ENCODE results near the gene SYNCRIP. TPM values are rescaled to one million over a fixed set of nuclear protein-coding genes. Genes with fewer than 3 reads are reported as not detected.
A peak's percentile ranks its signal among the peaks of the same experiment; 100 is the strongest.

SYNCRIP gene
- total RNA-seq, 5 donors from 2014 or later (not counting 1 experiment from before 2014, with no cell fraction given), result 73.5 to 85.1 (median 80.5) TPM

DNA sequence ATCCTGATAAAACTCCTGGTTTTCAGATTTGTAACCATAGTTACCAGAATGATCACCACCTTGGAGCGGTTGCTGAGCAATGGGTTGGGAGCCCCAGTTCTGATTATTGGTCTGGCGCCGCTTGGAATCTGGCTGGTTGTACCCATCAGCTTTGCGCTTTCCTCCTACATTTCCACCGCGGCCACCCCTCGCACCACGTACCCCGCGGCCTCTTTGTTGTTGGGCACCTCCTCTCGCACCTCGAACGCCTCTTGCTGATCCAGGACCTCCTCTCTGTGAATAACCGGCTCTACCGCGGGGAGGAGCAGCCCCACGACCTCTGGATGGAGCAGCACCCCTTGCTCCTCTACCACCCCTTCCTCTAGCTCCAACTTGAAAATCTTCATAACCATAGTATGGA lies 27.9 kb downstream of the SYNCRIP start:
- H3K4me1 ChIP-seq (ENCODE audit: control insufficient read depth in 1 of 2, extremely low read depth in 1 of 2, insufficient read depth in 2 of 2, low read length in 2 of 2), result no peaks in the 10 kb centered on the region
- H3K27ac Mint-ChIP-seq, result no peak overlapping the region
- no peaks in the 10 kb centered on the region for H3K9me3 Mint-ChIP-seq
- no peaks in the 10 kb centered on the region for H3K27me3 ChIP-seq (replicated peaks in 1 of 2; ENCODE audit: control insufficient read depth in 2 of 2, extremely low read depth in 1 of 2, insufficient read depth in 2 of 2, low read length in 1 of 2)
- POLR2A ChIA-PET, result no interaction called here
- no peaks in the 10 kb centered on the region for H3K27me3 Mint-ChIP-seq
- H3K4me3 ChIP-seq (ENCODE audit: control insufficient read depth in 1 of 2, extremely low read depth in 1 of 2, low read length in 1 of 2), result no peak overlapping the region
- no peak overlapping the region for H3K4me3 Mint-ChIP-seq
- peaks cover 7 to 16% (median 15%) of the 10 kb centered on the region in 3 donors for H3K4me1 Mint-ChIP-seq
- peaks cover 5 to 88% of the 10 kb centered on the region in 2 donors for H3K36me3 ChIP-seq (ENCODE audit: control insufficient read depth in 2 of 2, extremely low read depth in 1 of 2, insufficient read depth in 1 of 2, low read length in 1 of 2)
- 98% methylated on average over 14 of the region's 17 CpGs for WGBS (ENCODE audit: insufficient coverage)
- CTCF ChIA-PET, result no interaction called here
- H3K27ac ChIP-seq (ENCODE audit: low read length), result no peak overlapping the region
- DNase-seq, result no peak
- peaks cover 49% of the 10 kb centered on the region for H3K36me3 Mint-ChIP-seq
- H3K9me3 ChIP-seq, result no peaks in the 10 kb centered on the region
- ATAC-seq (replicated peaks in 1 of 4), result no peak

DNA sequence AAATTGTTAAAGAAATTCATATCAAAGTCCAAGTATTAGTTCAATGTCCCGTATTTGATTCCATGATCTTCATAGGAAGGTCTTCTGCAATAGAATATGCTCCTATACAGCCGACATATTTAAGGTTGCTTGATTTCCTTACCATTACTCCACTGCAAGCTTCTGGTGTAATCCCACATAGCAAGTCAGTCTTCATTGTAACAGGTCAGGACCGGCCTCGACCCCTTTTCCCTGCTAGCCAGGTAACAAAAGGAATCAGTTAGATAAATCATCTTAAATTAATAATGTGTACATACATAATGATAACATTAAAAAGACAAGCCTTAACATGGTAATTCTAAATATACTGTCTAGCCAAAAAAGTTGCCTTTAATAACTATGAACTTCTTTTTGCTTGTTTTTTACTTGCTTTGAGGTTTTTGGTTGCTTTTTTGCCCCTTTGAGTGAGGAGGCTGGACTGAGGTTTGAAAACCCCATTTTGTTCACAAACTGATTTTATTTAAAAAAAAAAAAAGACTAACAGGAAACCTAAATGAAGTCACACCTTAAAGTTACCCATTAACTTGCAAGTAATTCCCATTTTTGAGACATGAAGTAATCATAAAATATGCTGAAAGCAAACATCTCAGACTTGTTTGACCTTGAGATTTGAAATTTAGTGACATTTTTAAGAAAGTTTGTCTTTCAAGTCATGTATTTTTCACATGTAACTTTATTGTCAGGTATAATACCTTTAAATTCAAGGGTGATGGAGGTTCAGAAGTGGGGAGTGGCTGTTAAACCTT lies 29.8 kb downstream of the SYNCRIP start:
- H3K4me3 ChIP-seq (ENCODE audit: control insufficient read depth in 1 of 2, extremely low read depth in 1 of 2, low read length in 1 of 2), result no peak overlapping the region
- no peak overlapping the region for H3K27ac ChIP-seq (ENCODE audit: low read length)
- H3K4me1 ChIP-seq (ENCODE audit: control insufficient read depth in 1 of 2, extremely low read depth in 1 of 2, insufficient read depth in 2 of 2, low read length in 2 of 2), result no peaks in the 10 kb centered on the region
- ChIA-PET CTCF (no interaction called here), POLR2A (no interaction called here)
- ATAC-seq (replicated peaks in 1 of 4) (no peak), DNase-seq (no peak)
- H3K27me3 Mint-ChIP-seq, result no peaks in the 10 kb centered on the region
- WGBS (ENCODE audit: insufficient coverage), result 100% methylated on average over 1 of the region's 4 CpGs
- H3K27ac Mint-ChIP-seq, result peak overlapping the region in 1 of 2 donors; percentile 6
- no peaks in the 10 kb centered on the region for H3K9me3 Mint-ChIP-seq
- H3K36me3 Mint-ChIP-seq, result peaks cover 38% of the 10 kb centered on the region
- H3K36me3 ChIP-seq (ENCODE audit: control insufficient read depth in 2 of 2, extremely low read depth in 1 of 2, insufficient read depth in 1 of 2, low read length in 1 of 2), result peaks cover 5 to 71% of the 10 kb centered on the region in 2 donors
- peaks cover 6 to 9% (median 7%) of the 10 kb centered on the region in 3 donors for H3K4me1 Mint-ChIP-seq
- no peaks in the 10 kb centered on the region for H3K27me3 ChIP-seq (replicated peaks in 1 of 2; ENCODE audit: control insufficient read depth in 2 of 2, extremely low read depth in 1 of 2, insufficient read depth in 2 of 2, low read length in 1 of 2)
- H3K9me3 ChIP-seq, result no peaks in the 10 kb centered on the region
- H3K4me3 Mint-ChIP-seq, result no peak overlapping the region

DNA sequence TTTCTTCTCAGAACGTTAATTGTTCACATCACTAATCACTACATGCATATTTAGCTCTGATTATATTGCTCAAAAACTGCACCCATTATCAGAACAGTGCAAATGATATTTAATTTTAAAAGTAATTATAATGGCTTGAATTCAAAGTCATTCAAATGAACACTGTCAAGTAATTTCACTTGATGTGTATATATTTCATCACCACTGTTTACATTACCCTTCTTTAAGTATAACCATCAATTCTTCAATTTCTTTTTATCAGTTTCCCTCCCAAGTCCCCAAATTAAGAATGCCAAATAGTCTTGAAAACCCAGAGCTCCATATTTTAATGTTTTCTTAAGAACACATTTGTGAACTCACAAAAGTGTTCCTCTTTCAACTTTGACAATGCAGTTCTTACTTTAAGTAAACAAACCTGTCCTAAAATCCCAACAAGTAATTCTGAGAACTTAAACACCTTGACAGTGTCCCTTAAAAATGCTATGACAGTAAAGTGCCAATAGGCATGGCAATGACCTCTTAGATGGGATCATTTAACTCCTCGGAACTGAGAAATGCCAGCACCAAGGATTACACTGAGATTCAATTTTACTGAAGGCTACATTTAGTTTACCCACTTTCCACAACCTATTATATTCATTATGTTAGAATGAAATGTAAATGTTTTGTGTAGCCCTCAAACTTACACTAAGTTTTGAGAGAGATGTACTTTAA lies 32.3 kb downstream of the SYNCRIP start:
- H3K4me1 ChIP-seq (ENCODE audit: control insufficient read depth in 1 of 2, extremely low read depth in 1 of 2, insufficient read depth in 2 of 2, low read length in 2 of 2), result no peaks in the 10 kb centered on the region
- peaks cover 28% of the 10 kb centered on the region for H3K36me3 Mint-ChIP-seq
- H3K4me3 ChIP-seq (ENCODE audit: control insufficient read depth in 1 of 2, extremely low read depth in 1 of 2, low read length in 1 of 2), result no peak overlapping the region
- H3K27me3 Mint-ChIP-seq, result no peaks in the 10 kb centered on the region
- DNase-seq, result no peak
- H3K27ac ChIP-seq (ENCODE audit: low read length), result no peak overlapping the region
- no CpG with 5 or more reads among the region's 2 CpGs for WGBS (ENCODE audit: insufficient coverage)
- H3K27ac Mint-ChIP-seq, result peak overlapping the region in 1 of 2 donors; percentile 69
- peaks cover 0 to 50% of the 10 kb centered on the region in 2 donors for H3K36me3 ChIP-seq (ENCODE audit: control insufficient read depth in 2 of 2, extremely low read depth in 1 of 2, insufficient read depth in 1 of 2, low read length in 1 of 2)
- H3K9me3 ChIP-seq, result no peaks in the 10 kb centered on the region
- no peak for ATAC-seq (replicated peaks in 1 of 4)
- no peaks in the 10 kb centered on the region for H3K9me3 Mint-ChIP-seq
- CTCF ChIA-PET, result interaction anchor here in 1 of 2 donors (0.6 kb wide), 1 partner anchor 9 kb away, joined by 6 read pairs; no protein-coding TSS in a partner anchor
- H3K27me3 ChIP-seq (replicated peaks in 1 of 2; ENCODE audit: control insufficient read depth in 2 of 2, extremely low read depth in 1 of 2, insufficient read depth in 2 of 2, low read length in 1 of 2), result no peaks in the 10 kb centered on the region
- no peak overlapping the region for H3K4me3 Mint-ChIP-seq
- peaks cover 5 to 9% (median 7%) of the 10 kb centered on the region in 3 donors for H3K4me1 Mint-ChIP-seq
- POLR2A ChIA-PET, result interaction anchor here in 1 of 2 donors (1.4 kb wide), 1 partner anchor 68 kb away, joined by 4 read pairs; no protein-coding TSS in a partner anchor

DNA sequence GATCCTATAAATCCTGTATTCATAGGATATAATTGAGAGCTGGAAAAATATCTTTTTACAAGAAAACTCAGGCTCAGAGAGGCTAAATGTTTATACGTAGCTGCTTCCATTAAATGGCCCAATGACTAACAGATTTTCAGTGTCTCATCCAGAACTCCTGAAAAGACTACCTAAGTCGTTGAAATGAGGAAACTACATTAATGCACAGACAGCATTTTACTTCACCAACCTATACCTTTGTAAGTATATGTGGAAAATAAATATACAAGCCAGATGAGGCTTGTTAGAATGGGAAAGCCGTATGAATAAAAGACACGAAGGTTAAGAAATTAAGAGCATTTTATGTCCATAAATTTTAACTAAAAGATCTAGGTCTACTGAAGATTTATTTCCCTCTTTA lies 40.6 kb downstream of the SYNCRIP start:
- H3K27ac ChIP-seq (ENCODE audit: low read length), result no peak overlapping the region
- no peaks in the 10 kb centered on the region for H3K27me3 Mint-ChIP-seq
- ATAC-seq (replicated peaks in 1 of 4) (no peak), DNase-seq (no peak)
- H3K36me3 ChIP-seq (ENCODE audit: control insufficient read depth in 2 of 2, extremely low read depth in 1 of 2, insufficient read depth in 1 of 2, low read length in 1 of 2), result no peaks in the 10 kb centered on the region
- peaks cover 4% of the 10 kb centered on the region for H3K36me3 Mint-ChIP-seq
- ChIA-PET POLR2A (interaction anchor here in 1 of 2 donors (0.6 kb wide), 2 partner anchors 9 to 102 kb away, joined by 3 read pairs; no protein-coding TSS in a partner anchor), CTCF (interaction anchor here in 1 of 2 donors (0.6 kb wide), 1 partner anchor 8 kb away, joined by 6 read pairs; no protein-coding TSS in a partner anchor)
- no peaks in the 10 kb centered on the region for H3K9me3 Mint-ChIP-seq
- H3K9me3 ChIP-seq, result no peaks in the 10 kb centered on the region
- no peak overlapping the region for H3K4me3 ChIP-seq (ENCODE audit: control insufficient read depth in 1 of 2, extremely low read depth in 1 of 2, low read length in 1 of 2)
- no CpG with 5 or more reads among the region's 4 CpGs for WGBS (ENCODE audit: insufficient coverage)
- no peak overlapping the region for H3K27ac Mint-ChIP-seq
- H3K4me3 Mint-ChIP-seq, result no peak overlapping the region
- no peaks in the 10 kb centered on the region for H3K27me3 ChIP-seq (replicated peaks in 1 of 2; ENCODE audit: control insufficient read depth in 2 of 2, extremely low read depth in 1 of 2, insufficient read depth in 2 of 2, low read length in 1 of 2)
- H3K4me1 Mint-ChIP-seq, result peaks cover 0 to 2% (median 0%) of the 10 kb centered on the region in 3 donors
- H3K4me1 ChIP-seq (ENCODE audit: control insufficient read depth in 1 of 2, extremely low read depth in 1 of 2, insufficient read depth in 2 of 2, low read length in 2 of 2), result no peaks in the 10 kb centered on the region

DNA sequence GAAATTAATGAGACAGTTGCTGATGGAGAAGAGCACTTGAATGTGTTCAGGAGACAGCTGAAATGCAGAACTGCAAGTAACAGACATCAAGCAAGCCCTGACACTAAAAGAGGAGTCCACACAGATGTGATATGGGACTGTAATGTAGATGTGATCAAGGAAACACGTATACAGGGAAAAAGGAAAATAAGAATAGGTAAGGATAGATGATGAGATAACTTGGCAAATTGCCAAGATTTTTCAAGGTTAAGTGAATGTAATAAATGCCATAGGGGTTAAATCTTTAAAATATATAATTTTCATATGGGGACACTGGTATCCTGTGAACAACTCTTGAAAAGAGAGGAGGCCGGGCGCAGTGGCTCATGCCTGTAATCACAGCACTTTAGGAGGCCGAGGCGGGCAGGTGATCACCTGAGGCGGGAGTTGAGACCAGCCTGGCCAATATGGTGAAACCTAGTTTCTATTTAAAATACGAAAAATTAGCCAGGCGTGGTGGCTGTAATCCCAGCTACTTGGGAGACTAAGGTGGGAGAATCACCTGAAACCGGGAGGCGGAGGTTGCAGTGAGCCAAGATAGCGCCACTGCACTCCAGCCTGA lies 41.9 kb downstream of the SYNCRIP start:
- H3K36me3 Mint-ChIP-seq, result peaks cover 4% of the 10 kb centered on the region
- Histone ChIP-seq H3K36me3 (ENCODE audit: control insufficient read depth in 2 of 2, extremely low read depth in 1 of 2, insufficient read depth in 1 of 2, low read length in 1 of 2) (no peaks in the 10 kb centered on the region), H3K27me3 (replicated peaks in 1 of 2; ENCODE audit: control insufficient read depth in 2 of 2, extremely low read depth in 1 of 2, insufficient read depth in 2 of 2, low read length in 1 of 2) (no peaks in the 10 kb centered on the region), H3K27ac (ENCODE audit: low read length) (no peak overlapping the region), H3K4me3 (ENCODE audit: control insufficient read depth in 1 of 2, extremely low read depth in 1 of 2, low read length in 1 of 2) (no peak overlapping the region), H3K4me1 (ENCODE audit: control insufficient read depth in 1 of 2, extremely low read depth in 1 of 2, insufficient read depth in 2 of 2, low read length in 2 of 2) (no peaks in the 10 kb centered on the region), H3K9me3 (no peaks in the 10 kb centered on the region)
- no peak overlapping the region for H3K4me3 Mint-ChIP-seq
- ATAC-seq (replicated peaks in 1 of 4), result no peak
- no peak overlapping the region for H3K27ac Mint-ChIP-seq
- no peaks in the 10 kb centered on the region for H3K9me3 Mint-ChIP-seq
- DNase-seq, result peak in 1 of 35 experiments; percentile 14
- POLR2A ChIA-PET, result interaction anchor here in 1 of 2 donors (0.8 kb wide), 1 partner anchor 11 kb away, joined by 3 read pairs; no protein-coding TSS in a partner anchor
- WGBS (ENCODE audit: insufficient coverage), result 100% methylated on average over 8 of the region's 11 CpGs
- no peaks in the 10 kb centered on the region for H3K27me3 Mint-ChIP-seq
- peaks cover 0 to 2% (median 0%) of the 10 kb centered on the region in 3 donors for H3K4me1 Mint-ChIP-seq
- CTCF ChIA-PET, result no interaction called here
